Measurements from ENCODE around the gene HYI. TPM values are rescaled to one million over a fixed set of nuclear protein-coding genes. Genes with fewer than 3 reads are reported as not detected.
A peak's percentile ranks its signal among the peaks of the same experiment; 100 is the strongest.
"Not testable (repeated sequence)": the region's sequence is repeated elsewhere in the genome, so short reads cannot be mapped to it uniquely, and the experiment has no call there.

HYI gene
- total RNA-seq (2022) = 34.5 and 35.4 TPM in 2 replicates
- Bru-seq, nascent RNA = percentile 64 among the genes with signal in this experiment
- percentile 66 among the genes with signal in this experiment for BruChase-seq, experiment 1, labeled RNA remaining after a 2-hour chase
- percentile 74 among the genes with signal in this experiment for BruChase-seq, experiment 2, labeled RNA remaining after a 6-hour chase
- long read RNA-seq, transcript HYI-204 (8 exons, 1,066 nt) = major isoform, 5 of 18 reads
- long read RNA-seq, partial matches to known transcripts = 2 of 18 reads
- long read RNA-seq, other reads (novel, unspliced or antisense) = 5 of 18 reads

- H3K4me1 Mint-ChIP-seq (ENCODE audit: low read depth, unreplicated experiment) = peaks cover 16% of the 10 kb centered on the region
- peaks cover 11% of the 10 kb centered on the region for H3K4me1 ChIP-seq
- H3K36me3 ChIP-seq (ENCODE audit: control insufficient read depth, insufficient read depth, low read length) = no peaks in the 10 kb centered on the region; the same call in 1 of the 2 replicates
- H3K9me3 ChIP-seq = no peaks in the 10 kb centered on the region
- H3K9me3 Mint-ChIP-seq (ENCODE audit: unreplicated experiment) = no peaks in the 10 kb centered on the region
- ChIA-PET POLR2A (interaction anchor here (1.4 to 2.6 kb wide), 3 partner anchors 95 to 197 kb away, joined by 5 to 9 read pairs (median 7); partner anchors contain the start of genes CDC20 and KDM4A), CTCF (interaction anchor here (1.3 kb wide), 1 partner anchor 39 kb away, joined by 3 read pairs; no protein-coding TSS in a partner anchor)
- peak within 1 kb of the TSS; percentile 93 for H3K4me3 Mint-ChIP-seq (ENCODE audit: unreplicated experiment)
- no peak for TF ChIP-seq CTCF (IDR thresholded peaks at IDR 0.05; ENCODE audit: insufficient read depth in 1 of 2, low read depth in 1 of 2, low read length in 1 of 2, severe bottlenecking in 1 of 2, unreplicated experiment in 1 of 2)
- intact Hi-C loops (cut with micrococcal nuclease; ENCODE audit: unreplicated experiment) = loop anchor here (1.0 to 5.0 kb wide), 2 partner anchors 22 to 69 kb away; no protein-coding TSS in a partner anchor
- BruUV-seq (replicated peaks) = no TSS peak
- H3K27me3 Mint-ChIP-seq (ENCODE audit: insufficient read depth, unreplicated experiment) = no peaks in the 10 kb centered on the region
- peaks cover 53% of the 10 kb centered on the region for H3K36me3 Mint-ChIP-seq (ENCODE audit: insufficient read depth, unreplicated experiment)
- no peaks in the 10 kb centered on the region for H3K27me3 ChIP-seq (replicated peaks; ENCODE audit: control insufficient read depth, insufficient read depth, low read length)
- H3K4me3 ChIP-seq (ENCODE audit: low read depth, low read length) = peak within 1 kb of the TSS; percentile 59
- H3K27ac Mint-ChIP-seq (ENCODE audit: unreplicated experiment) = peak within 1 kb of the TSS; percentile 88
- peak; percentile 86 to 90 for DNase-seq
Observed at GRCh38 chr1:43453442-43454269, at the start of gene HYI. HYI (minus strand) TSS chr1:43453931; CDS start chr1:43453793, 138 bp downstream.

- CTCF ChIA-PET; POLR2A ChIA-PET; intact Hi-C loops (cut with micrococcal nuclease; ENCODE audit: unreplicated experiment); H3K9me3 Mint-ChIP-seq (ENCODE audit: unreplicated experiment); H3K9me3 ChIP-seq; H3K36me3 Mint-ChIP-seq (ENCODE audit: insufficient read depth, unreplicated experiment); BruUV-seq (replicated peaks); H3K4me3 Mint-ChIP-seq (ENCODE audit: unreplicated experiment); H3K4me1 Mint-ChIP-seq (ENCODE audit: low read depth, unreplicated experiment); H3K36me3 ChIP-seq (ENCODE audit: control insufficient read depth, insufficient read depth, low read length); H3K27ac Mint-ChIP-seq (ENCODE audit: unreplicated experiment); H3K27me3 ChIP-seq (replicated peaks; ENCODE audit: control insufficient read depth, insufficient read depth, low read length); H3K4me1 ChIP-seq; DNase-seq; H3K4me3 ChIP-seq (ENCODE audit: low read depth, low read length); H3K27me3 Mint-ChIP-seq (ENCODE audit: insufficient read depth, unreplicated experiment): not testable (repeated sequence)
Observed at GRCh38 chr1:43501806-43502205, 48.1 kb upstream of the HYI start.

- H3K36me3 Mint-ChIP-seq (ENCODE audit: insufficient read depth, unreplicated experiment) = no peaks in the 10 kb centered on the region
- CTCF ChIA-PET = no interaction called here
- Histone ChIP-seq H3K9me3 (no peaks in the 10 kb centered on the region), H3K4me3 (ENCODE audit: low read depth, low read length) (no peak overlapping the region), H3K4me1 (no peaks in the 10 kb centered on the region), H3K27me3 (replicated peaks; ENCODE audit: control insufficient read depth, insufficient read depth, low read length) (no peaks in the 10 kb centered on the region), H3K36me3 (ENCODE audit: control insufficient read depth, insufficient read depth, low read length) (no peaks in the 10 kb centered on the region)
- no TSS peak for BruUV-seq (replicated peaks)
- no peak for TF ChIP-seq CTCF (IDR thresholded peaks at IDR 0.05; ENCODE audit: insufficient read depth in 1 of 2, low read depth in 1 of 2, low read length in 1 of 2, severe bottlenecking in 1 of 2, unreplicated experiment in 1 of 2)
- no peak for DNase-seq
- intact Hi-C loops (cut with micrococcal nuclease; ENCODE audit: unreplicated experiment) = no loop called here
- no peaks in the 10 kb centered on the region for H3K9me3 Mint-ChIP-seq (ENCODE audit: unreplicated experiment)
- no peaks in the 10 kb centered on the region for H3K27me3 Mint-ChIP-seq (ENCODE audit: insufficient read depth, unreplicated experiment)
- H3K4me3 Mint-ChIP-seq (ENCODE audit: unreplicated experiment) = no peak overlapping the region
- H3K4me1 Mint-ChIP-seq (ENCODE audit: low read depth, unreplicated experiment) = no peaks in the 10 kb centered on the region
- no peak overlapping the region for H3K27ac Mint-ChIP-seq (ENCODE audit: unreplicated experiment)
- POLR2A ChIA-PET = no interaction called here
Observed at GRCh38 chr1:43499898-43500297, 46.2 kb upstream of the HYI start.
